ENCODE data around the gene KLC4. TPM values are rescaled to one million over a fixed set of nuclear protein-coding genes. Genes with fewer than 3 reads are reported as not detected.

Gene KLC4
- total RNA-seq, 6 donors from 2014 or later = 31.2 to 155 (median 37.7) TPM

DNA sequence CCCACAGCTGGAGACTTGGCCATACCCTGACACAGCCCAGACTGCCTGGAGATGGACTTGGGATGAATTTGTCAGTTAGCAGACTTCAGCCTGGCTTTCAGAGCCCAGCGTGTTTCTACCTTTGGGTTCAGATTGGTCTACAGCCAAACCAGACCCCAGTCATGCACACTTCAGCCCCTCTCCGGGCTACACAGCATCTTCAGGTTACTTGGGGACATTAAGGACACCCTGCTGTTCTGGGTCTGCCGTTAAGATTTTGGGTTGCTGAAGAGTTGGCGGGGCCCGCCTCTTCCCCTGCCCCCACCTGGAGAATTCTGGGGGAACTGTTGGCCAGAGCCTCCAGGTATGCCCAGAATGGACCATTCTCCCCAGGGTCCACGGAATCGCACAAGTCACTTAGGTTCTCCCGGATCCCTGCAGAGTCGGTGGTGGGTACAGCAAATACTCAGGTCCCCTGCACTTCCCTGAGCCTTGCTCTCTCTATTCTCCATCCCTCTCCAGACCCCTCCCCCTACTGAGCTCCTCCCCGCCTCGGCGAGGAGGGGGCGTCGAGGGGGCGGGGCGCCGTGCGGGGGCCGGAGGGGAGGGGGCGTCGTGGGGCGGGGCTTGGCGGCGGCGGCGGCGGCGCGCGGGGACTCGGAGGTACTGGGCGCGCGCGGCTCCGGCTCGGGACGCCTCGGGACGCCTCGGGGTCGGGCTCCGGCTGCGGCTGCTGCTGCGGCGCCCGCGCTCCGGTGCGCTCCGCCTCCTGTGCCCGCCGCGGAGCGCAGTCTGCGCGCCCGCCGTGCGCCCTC lies 16.4 kb downstream of the KLC4 start, which contains the start of gene PTK7:
TSS of gene PTK7 (plus strand) at position 645 of the 794 bp plus-strand sequence. CDS start 175 bp downstream, outside the sequence.
- peak; percentile 47 to 94 for DNase-seq
- WGBS, 2 donors = 9% methylated on average over 24 of the region's 60 CpGs; no CpG with 5 or more reads in 1 of the 2 donors
- H3K27me3 ChIP-seq = peaks cover 0 to 10% (median 1%) of the 10 kb centered on the region in 4 donors
- no peaks in the 10 kb centered on the region for H3K9me3 ChIP-seq
- peak within 1 kb of the TSS; percentile 48 to 86 (median 80) for H3K27ac ChIP-seq
- TF ChIP-seq POLR2AphosphoS5 (IDR thresholded peaks at IDR 0.05) (no peak), POLR2A (IDR thresholded peaks at IDR 0.05) (peak in 1 of 4 donors; percentile 6)
- H3K4me1 ChIP-seq = peaks cover 11 to 25% (median 21%) of the 10 kb centered on the region in 4 donors
- peaks cover 0 to 24% (median 3%) of the 10 kb centered on the region in 4 donors for H3K36me3 ChIP-seq
- peak; percentile 64 to 73 for ATAC-seq (ENCODE audit: low FRiP score in 2 of 2)
- peak within 1 kb of the TSS; percentile 66 to 83 (median 69) for H3K4me3 ChIP-seq

DNA sequence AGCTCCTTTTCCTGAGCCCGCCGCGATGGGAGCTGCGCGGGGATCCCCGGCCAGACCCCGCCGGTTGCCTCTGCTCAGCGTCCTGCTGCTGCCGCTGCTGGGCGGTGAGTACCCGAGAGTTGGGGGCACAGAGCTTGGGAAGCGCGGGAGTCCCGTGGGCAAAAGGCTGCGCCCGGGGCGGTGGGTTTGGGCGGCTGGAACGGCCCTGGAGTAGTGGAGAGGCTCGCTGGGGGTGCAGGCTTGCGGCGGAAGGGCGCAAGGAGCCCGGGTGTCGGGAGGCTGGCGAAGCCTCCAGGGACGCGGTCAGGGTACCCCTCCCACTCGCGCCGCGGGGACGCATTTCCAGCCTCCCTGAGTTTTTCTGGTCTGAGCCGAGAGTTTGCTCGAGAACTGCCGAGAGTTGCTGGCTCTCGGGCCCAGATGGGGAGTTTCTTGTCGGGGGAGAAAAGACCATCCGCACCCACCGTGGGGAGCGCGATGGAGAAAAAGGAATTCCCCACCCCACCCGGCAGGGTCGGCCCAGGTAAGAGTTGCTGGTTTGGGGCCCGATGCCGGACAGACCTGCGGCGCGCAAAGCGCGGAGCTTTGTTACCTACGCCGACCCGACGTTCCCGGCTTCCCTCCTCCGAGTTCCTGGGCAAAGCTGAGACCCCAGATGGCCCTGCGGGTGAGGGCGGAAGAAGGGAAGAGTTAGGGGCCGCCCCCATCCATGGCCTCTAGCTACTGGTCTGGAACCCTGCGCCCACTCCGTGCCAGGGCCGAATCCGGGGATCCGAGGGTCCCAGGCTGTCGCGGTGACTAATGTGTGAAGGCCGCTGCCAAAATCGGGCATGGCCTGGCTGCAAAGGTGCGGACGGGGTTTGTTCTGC lies 17.3 kb downstream of the KLC4 start:
- Histone ChIP-seq H3K36me3 (peaks cover 0 to 20% (median 3%) of the 10 kb centered on the region in 4 donors), H3K4me1 (peaks cover 11 to 25% (median 21%) of the 10 kb centered on the region in 4 donors), H3K4me3 (peak overlapping the region; percentile 66 to 83 (median 69)), H3K9me3 (no peaks in the 10 kb centered on the region), H3K27me3 (peaks cover 0 to 10% (median 1%) of the 10 kb centered on the region in 4 donors), H3K27ac (peak overlapping the region; percentile 37 to 86 (median 80))
- peak; percentile 28 to 34 for ATAC-seq (ENCODE audit: low FRiP score in 2 of 2)
- TF ChIP-seq, protein P1, sequence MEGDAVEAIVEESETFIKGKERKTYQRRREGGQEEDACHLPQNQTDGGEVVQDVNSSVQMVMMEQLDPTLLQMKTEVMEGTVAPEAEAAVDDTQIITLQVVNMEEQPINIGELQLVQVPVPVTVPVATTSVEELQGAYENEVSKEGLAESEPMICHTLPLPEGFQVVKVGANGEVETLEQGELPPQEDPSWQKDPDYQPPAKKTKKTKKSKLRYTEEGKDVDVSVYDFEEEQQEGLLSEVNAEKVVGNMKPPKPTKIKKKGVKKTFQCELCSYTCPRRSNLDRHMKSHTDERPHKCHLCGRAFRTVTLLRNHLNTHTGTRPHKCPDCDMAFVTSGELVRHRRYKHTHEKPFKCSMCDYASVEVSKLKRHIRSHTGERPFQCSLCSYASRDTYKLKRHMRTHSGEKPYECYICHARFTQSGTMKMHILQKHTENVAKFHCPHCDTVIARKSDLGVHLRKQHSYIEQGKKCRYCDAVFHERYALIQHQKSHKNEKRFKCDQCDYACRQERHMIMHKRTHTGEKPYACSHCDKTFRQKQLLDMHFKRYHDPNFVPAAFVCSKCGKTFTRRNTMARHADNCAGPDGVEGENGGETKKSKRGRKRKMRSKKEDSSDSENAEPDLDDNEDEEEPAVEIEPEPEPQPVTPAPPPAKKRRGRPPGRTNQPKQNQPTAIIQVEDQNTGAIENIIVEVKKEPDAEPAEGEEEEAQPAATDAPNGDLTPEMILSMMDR (IDR thresholded peaks at IDR 0.05) = peak in 1 of 6 experiments; percentile 13
- TF ChIP-seq POLR2AphosphoS5 (IDR thresholded peaks at IDR 0.05) = no peak
- peak in 1 of 4 donors; percentile 13 for TF ChIP-seq POLR2A (IDR thresholded peaks at IDR 0.05)
- TF ChIP-seq EP300 (IDR thresholded peaks at IDR 0.05) = no peak
- DNase-seq = peak; percentile 40 to 77
- 1 to 2% methylated on average over 31 to 32 of the region's 72 CpGs for WGBS, 2 donors

DNA sequence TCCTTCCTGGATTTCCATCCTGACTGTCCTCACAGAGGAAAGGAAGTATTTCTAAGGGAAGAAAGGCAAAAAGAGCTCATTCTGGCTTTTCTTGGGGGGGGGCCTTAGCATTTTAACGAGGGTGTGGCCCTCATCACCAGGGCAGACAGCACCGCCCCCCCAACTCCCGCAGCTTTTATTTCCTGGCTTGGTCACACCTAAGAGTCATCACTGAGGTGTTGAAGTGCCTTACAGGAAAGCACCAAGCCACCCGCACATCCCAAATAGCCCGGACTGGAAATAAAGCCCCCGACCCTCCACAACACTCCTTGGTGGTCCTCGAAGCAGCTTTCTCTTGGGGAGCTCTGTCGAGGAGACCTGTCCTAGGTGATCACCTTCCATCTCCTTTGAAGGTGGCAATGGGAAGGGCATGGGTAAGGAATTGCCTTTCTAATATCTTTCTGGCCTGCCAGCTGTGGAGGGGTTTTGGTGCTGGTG lies 17.9 kb downstream of the KLC4 start:
- WGBS, 2 donors = 33 to 46% methylated on average over 8 of the region's 8 CpGs
- Histone ChIP-seq H3K36me3 (peaks cover 0 to 13% (median 3%) of the 10 kb centered on the region in 4 donors), H3K9me3 (no peaks in the 10 kb centered on the region), H3K27ac (peak overlapping the region in 3 of 4 donors; percentile 37 to 86 (median 82)), H3K4me1 (peaks cover 11 to 26% (median 23%) of the 10 kb centered on the region in 4 donors), H3K4me3 (peak overlapping the region; percentile 66 to 83 (median 69)), H3K27me3 (peaks cover 0 to 10% (median 1%) of the 10 kb centered on the region in 4 donors)
- ATAC-seq (ENCODE audit: low FRiP score in 2 of 2) = no peak
- DNase-seq = no peak
- no peak for TF ChIP-seq POLR2AphosphoS5 (IDR thresholded peaks at IDR 0.05)
- TF ChIP-seq, protein P1 (IDR thresholded peaks at IDR 0.05) = no peak
- peak in 1 of 4 donors; percentile 1 for TF ChIP-seq POLR2A (IDR thresholded peaks at IDR 0.05)
- no peak for TF ChIP-seq EP300 (IDR thresholded peaks at IDR 0.05)

DNA sequence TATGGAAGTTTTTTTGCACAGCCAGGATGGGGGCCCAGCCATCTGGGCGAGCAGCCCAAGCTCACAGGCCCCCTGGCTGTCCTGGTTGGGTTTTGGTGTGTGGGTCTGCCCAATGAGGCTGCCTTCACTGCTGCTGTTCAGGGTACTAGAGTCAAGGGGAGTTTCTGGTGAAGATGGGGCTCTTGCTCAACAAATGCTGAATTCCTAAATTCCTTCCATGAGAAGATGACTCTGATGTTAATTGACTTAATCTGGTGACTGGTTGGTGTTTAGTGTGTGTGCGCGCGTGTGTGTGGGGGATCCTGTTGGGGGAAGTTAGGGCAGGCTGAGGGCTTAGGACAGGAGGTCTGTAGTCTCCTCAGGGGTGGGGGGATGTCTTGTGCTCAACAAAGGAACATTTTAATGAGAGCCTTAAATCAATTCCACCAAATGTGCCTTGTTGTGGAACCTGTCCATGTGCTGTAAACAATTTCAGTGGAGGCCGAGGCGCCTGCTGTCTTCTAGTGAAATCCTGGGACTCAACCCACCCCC lies 18.6 kb downstream of the KLC4 start:
- Histone ChIP-seq H3K4me1 (peaks cover 11 to 26% (median 23%) of the 10 kb centered on the region in 4 donors), H3K27ac (no peak overlapping the region)
- 85 to 88% methylated on average over 6 of the region's 6 CpGs for WGBS, 2 donors

More for the DNA sequence above, 18.6 kb downstream of the KLC4 start:
- DNase-seq (no peak), ATAC-seq (ENCODE audit: low FRiP score in 2 of 2) (no peak)
- Histone ChIP-seq H3K36me3 (peaks cover 0 to 8% (median 2%) of the 10 kb centered on the region in 4 donors), H3K9me3 (no peaks in the 10 kb centered on the region), H3K4me3 (peak overlapping the region in 2 of 4 donors; percentile 66 to 72), H3K27me3 (peaks cover 0 to 10% (median 1%) of the 10 kb centered on the region in 4 donors)
- no peak for TF ChIP-seq POLR2AphosphoS5 (IDR thresholded peaks at IDR 0.05)
- TF ChIP-seq EP300 (IDR thresholded peaks at IDR 0.05) = no peak
- TF ChIP-seq, protein P1 (IDR thresholded peaks at IDR 0.05) = no peak
- TF ChIP-seq POLR2A (IDR thresholded peaks at IDR 0.05) = no peak
